Tibial nerve (tissue), 4 donors: ENCODE data around the gene SULT1E1. TPM values are rescaled to one million over a fixed set of nuclear protein-coding genes. Genes with fewer than 3 reads are reported as not detected.

ENCODE experiments used
- DNase-seq, 2 donors: peaks; one replicate each; pipeline ENCODE4 v3.0.0-alpha.2; 2019; ENCODE audit warnings: low spot score in 2 of 2
- H3K27ac ChIP-seq, 4 donors: fragments of 200-600 bp; sonication (generic) in 3 of 4; one replicate each; pipeline ENCODE4 v1.5.1; 2017 to 2019; ENCODE audit warnings: mild to moderate bottlenecking in 1 of 4
- H3K27me3 ChIP-seq, 2 donors: fragments of 200-600 bp; sonication (generic) in 1 of 2; one replicate each; pipeline versions ENCODE4 v1.5.1 to v1.6.0; 2017 to 2019
- H3K36me3 ChIP-seq, 3 donors: fragments of 200-600 bp; sonication (generic); one replicate each; pipeline ENCODE4 v1.5.1; 2018 to 2019
- H3K4me1 ChIP-seq, 4 donors: fragments of 200-600 bp; sonication (generic) in 3 of 4; one replicate each; pipeline ENCODE4 v1.5.1; 2017 to 2019
- H3K4me3 ChIP-seq, 4 donors: fragments of 200-600 bp; sonication (generic) in 3 of 4; one replicate each; pipeline ENCODE4 v1.5.1; 2017 to 2019; ENCODE audit warnings: mild to moderate bottlenecking in 1 of 4, moderate library complexity in 1 of 4
- H3K9me3 ChIP-seq, 4 donors: fragments of 200-600 bp; sonication (generic) in 3 of 4; one replicate each; pipeline ENCODE4 v1.5.1; 2017 to 2019
- CTCF ChIP-seq, 5 experiments: fragments of 200-600 bp in 3 of 5; fragments of 450-650 bp in 2 of 5; sonication (generic) in 3 of 5; IDR thresholded peaks; one replicate each; pipeline ENCODE4 v1.5.1; 2016 to 2019; ENCODE audit warnings: antibody characterized with exemption in 5 of 5, mild to moderate bottlenecking in 3 of 5, moderate library complexity in 2 of 5
- EP300 ChIP-seq, 2 donors: sonication (generic); formaldehyde crosslinking; IDR thresholded peaks; one replicate each; pipeline ENCODE4 v1.6.1; 2017; ENCODE audit warnings: antibody characterized with exemption in 2 of 2, mild to moderate bottlenecking in 1 of 2
- POLR2A ChIP-seq, 2 donors: fragments of 450-650 bp; IDR thresholded peaks; one replicate each; pipeline ENCODE4 v1.6.1; 2017; ENCODE audit warnings: antibody characterized with exemption in 2 of 2, mild to moderate bottlenecking in 2 of 2, moderate library complexity in 2 of 2
- WGBS, 2 donors: methylation state at CpG; one replicate each; pipeline ENCODE4 v1.1.5; 2018; 5-methylcytosine and 5-hydroxymethylcytosine counted together
- total RNA-seq, 4 donors: library from RNA; depleted of rRNA; stranded (reverse); fragments of >200 nt; gene quantifications; one replicate each; pipeline ENCODE4 v1.1.0, GENCODE V29; 2016

Gene SULT1E1
- total RNA-seq, 4 donors from 2014 or later, result not detected

DNA sequence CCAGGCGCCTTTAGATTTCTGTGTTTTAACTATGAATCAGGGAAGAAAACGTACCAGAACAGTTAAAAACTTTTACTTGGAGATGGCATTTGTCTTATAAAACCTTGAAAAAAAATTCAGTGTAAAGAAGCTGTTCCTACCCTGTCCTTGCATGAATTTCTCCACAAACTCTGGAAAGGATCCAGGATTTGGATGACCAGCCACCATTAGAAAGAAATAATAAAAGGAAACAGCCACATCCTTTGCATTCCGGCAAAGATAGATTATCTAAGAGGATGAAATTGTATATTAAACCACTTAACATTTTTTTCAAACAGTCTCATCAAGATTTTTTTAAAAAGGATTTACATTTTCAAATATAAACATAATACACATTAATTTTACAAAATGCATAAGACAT, 10.6 kb downstream of the SULT1E1 start:
- no peak for DNase-seq
- Histone ChIP-seq H3K4me3 (no peak overlapping the region), H3K9me3 (no peaks in the 10 kb centered on the region), H3K36me3 (no peaks in the 10 kb centered on the region), H3K4me1 (no peaks in the 10 kb centered on the region), H3K27me3 (no peaks in the 10 kb centered on the region), H3K27ac (no peak overlapping the region)
- TF ChIP-seq EP300 (IDR thresholded peaks at IDR 0.05) (no peak), POLR2A (IDR thresholded peaks at IDR 0.05) (no peak)
- WGBS, 2 donors, result 60 to 65% methylated on average over 3 of the region's 3 CpGs

DNA sequence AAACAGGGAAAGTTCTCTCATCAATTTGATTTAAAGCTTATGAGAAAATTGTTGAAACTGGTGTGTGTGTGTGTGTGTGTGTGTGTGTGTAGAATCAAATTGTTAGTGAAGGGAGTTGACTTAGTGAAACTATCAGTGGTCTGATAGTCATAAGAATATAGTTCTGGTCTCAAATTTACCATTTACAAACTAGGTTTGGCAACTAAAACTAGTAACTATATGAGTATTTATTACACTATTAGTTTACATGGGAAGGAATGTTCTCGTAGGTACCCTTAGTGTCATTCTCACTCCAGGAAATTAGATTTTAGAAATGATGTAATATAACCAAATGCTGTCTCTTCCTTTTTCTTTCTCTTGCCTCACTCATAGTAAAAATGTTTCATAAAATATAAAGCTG, 11.9 kb downstream of the SULT1E1 start:
- H3K27ac ChIP-seq, result no peak overlapping the region
- H3K27me3 ChIP-seq, result no peaks in the 10 kb centered on the region
- H3K9me3 ChIP-seq, result no peaks in the 10 kb centered on the region
- no peaks in the 10 kb centered on the region for H3K36me3 ChIP-seq
- DNase-seq, result no peak
- no peak overlapping the region for H3K4me3 ChIP-seq
- WGBS, 2 donors, result 69 to 71% methylated on average over 1 of the region's 1 CpG
- H3K4me1 ChIP-seq, result no peaks in the 10 kb centered on the region
- TF ChIP-seq CTCF (IDR thresholded peaks at IDR 0.05), result no peak
- TF ChIP-seq EP300 (IDR thresholded peaks at IDR 0.05), result no peak
- TF ChIP-seq POLR2A (IDR thresholded peaks at IDR 0.05), result no peak

- TF ChIP-seq EP300 (IDR thresholded peaks at IDR 0.05), result no peak
- no peak for TF ChIP-seq CTCF (IDR thresholded peaks at IDR 0.05)
- TF ChIP-seq POLR2A (IDR thresholded peaks at IDR 0.05), result no peak
- Histone ChIP-seq H3K9me3 (no peaks in the 10 kb centered on the region), H3K4me3 (no peak overlapping the region), H3K4me1 (no peaks in the 10 kb centered on the region), H3K27me3 (no peaks in the 10 kb centered on the region), H3K27ac (no peak overlapping the region), H3K36me3 (no peaks in the 10 kb centered on the region)
- 65 to 75% methylated on average over 4 of the region's 4 CpGs for WGBS, 2 donors
- DNase-seq, result no peak
Measured at GRCh38 chr4:69843932-69844331, 16.0 kb downstream of the SULT1E1 start.

GRCh38 chr4:69843301-69843700, 16.6 kb downstream of the SULT1E1 start:
- Histone ChIP-seq H3K4me3 (no peak overlapping the region), H3K36me3 (no peaks in the 10 kb centered on the region), H3K27me3 (no peaks in the 10 kb centered on the region), H3K27ac (no peak overlapping the region), H3K9me3 (no peaks in the 10 kb centered on the region), H3K4me1 (no peaks in the 10 kb centered on the region)
- 0% methylated on average over 1 of the region's 1 CpG for WGBS, 2 donors
- no peak for TF ChIP-seq POLR2A (IDR thresholded peaks at IDR 0.05)
- TF ChIP-seq EP300 (IDR thresholded peaks at IDR 0.05), result no peak
- no peak for TF ChIP-seq CTCF (IDR thresholded peaks at IDR 0.05)
- DNase-seq, result no peak

DNA sequence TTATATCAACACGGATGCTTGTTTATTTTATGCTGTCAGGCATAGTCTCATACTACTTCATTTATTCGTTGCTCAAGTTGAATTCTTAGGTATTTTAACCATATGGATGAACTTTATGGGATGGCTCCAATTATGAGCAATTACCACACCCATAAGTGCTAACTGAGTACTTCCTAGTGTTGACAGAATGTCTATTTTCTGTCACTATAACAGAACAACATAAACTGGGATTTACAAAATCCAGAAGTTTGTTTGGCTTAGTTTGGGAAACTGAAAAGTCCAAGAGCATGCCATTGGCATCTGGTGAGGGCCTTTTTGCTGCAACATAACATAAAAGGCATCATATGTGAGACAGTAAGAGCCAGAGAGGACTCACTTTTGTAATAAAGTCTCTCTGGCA, 21.0 kb downstream of the SULT1E1 start:
- Histone ChIP-seq H3K4me3 (no peak overlapping the region), H3K27me3 (no peaks in the 10 kb centered on the region)
- WGBS, 2 donors, result 83 to 87% methylated on average over 2 of the region's 2 CpGs

More for the DNA sequence above, 21.0 kb downstream of the SULT1E1 start:
- no peak for TF ChIP-seq EP300 (IDR thresholded peaks at IDR 0.05)
- TF ChIP-seq CTCF (IDR thresholded peaks at IDR 0.05), result no peak
- TF ChIP-seq POLR2A (IDR thresholded peaks at IDR 0.05), result no peak
- H3K27ac ChIP-seq, result no peak overlapping the region
- H3K36me3 ChIP-seq, result no peaks in the 10 kb centered on the region
- H3K4me1 ChIP-seq, result peaks cover 0 to 5% (median 0%) of the 10 kb centered on the region in 4 donors
- DNase-seq, result no peak
- no peaks in the 10 kb centered on the region for H3K9me3 ChIP-seq
